ENCODE results near the gene EZH2.

The EZH2 gene

DNA sequence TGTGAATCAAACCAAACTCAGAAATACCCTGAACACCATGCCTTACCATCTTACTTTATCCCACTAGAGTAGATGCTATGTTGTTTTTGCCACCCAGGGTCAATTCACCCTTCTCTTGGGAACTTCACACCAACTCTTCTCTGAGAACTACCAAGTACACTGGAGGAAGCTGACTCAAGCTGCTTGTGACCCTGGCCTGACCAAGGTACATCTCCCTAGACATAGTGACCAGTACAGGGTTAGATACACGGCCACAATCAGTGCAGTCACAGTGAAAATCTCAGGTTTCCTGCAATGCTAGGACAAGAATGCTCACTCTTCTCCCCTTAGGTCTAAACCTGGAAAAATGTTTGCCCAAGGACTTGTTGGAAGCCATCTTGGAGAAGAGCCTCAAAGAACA, 31.8 kb downstream of the EZH2 start:
- no peak for DNase-seq

DNA sequence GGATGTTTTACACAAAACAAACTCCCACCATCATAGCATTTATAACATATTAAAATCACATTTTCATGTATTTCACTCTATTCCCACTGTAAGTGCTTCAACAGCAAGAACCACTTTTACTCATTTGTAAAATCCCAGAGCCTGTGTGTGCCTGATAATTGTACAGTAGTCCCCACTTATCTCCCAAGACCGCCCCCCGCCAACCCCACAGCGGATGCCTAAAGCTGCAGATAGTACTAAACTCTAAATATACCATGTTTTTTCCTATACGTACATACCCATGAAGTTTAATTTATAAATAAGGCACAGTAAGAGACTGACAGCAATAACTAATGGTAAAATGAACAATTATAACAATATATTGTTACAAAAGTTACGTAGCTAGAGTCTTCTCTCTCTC, 33.5 kb downstream of the EZH2 start:
- DNase-seq: no peak

DNA sequence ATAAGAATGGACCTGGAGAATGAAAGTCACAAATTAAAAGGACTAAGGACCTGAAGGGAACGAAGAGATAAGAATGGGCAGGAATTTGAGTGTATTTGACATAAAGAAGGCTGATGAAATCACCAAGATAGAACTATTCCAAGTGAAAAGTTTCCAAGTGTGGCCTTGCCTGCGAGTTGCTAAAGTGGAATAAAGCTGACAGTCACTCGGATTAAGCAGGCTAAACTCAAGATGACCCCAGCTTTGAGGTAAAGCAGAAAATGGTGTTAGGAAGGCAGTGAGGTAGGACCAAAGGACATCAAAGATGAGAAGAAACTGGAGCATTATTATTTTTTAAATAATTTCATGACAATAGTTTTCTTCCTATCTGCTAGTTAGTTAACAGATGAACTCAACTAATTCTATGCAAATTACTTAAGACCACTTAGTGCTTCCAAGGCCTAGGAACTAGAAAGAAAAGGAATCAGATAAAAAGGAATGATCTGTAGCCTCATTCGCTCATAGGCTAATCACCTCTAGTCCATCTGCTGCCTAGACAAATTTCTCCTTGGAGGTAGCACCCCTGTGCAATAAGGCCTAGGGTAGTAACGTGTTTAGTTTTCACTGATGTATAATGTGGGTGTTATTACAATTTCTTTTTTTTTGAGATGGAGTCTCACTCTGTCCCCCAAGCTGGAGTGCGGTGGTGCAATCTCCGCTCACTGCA, 34.5 kb downstream of the EZH2 start:
- no peak for DNase-seq

DNA sequence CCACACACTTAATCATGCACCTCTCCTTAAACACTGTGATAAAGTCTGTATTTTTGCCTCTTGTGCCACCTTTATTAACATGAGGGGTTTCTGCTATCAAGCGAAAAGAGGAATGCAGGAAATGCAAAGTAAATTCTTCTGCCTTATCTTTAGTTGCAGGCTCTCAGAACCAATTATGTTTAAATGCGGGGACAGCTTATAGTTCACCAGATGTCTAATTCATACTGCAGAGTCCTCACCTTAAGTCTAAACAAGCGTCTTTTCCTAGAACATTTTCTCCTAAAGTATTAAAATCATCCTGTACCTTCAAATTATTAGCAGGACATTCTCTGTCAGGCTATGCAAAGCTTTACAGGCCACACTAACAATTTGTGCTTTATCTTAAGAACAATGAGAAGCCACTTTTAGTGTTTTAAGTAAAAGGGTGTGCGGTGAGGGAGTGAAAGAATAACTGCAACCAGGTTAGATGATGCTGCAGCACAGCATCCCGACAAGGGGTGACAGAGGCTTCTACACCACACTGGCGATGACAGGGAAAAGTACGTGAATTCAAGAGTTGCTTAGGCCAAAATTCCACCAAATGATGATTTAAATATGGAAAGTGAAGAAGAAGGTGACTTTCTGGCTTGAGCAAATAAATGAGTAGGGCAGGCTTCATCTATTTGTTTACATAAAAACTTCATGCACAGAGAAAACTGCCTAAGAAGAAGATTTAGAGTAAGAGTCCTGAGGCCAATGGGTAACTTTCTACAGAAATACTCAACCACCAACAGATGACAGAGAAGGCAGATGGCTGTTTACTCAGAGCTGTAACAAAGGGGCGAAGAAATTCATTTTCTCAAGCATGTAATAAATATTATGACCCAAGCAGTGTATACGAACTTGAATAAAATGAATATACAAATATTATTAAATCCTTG, 36.0 kb downstream of the EZH2 start:
- DNase-seq: no peak

DNA sequence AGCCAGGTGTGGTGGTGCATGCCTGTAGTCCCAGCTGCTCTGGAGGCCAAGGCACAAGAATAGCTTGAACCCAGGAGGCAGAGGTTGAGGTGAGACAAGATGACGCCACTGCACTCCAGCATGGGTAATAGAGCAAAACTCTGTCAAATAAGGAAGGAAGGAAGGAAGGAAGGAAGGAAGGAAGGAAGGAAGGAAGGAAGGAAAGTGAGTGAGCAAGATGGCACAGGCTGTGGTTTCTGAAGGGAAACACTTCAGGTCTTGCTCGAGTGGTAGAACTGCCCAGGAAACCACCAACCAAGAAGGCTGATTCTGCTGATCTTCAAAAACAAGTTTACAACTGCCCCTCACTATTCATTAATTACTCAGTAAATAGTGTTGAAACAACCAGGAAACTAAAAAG, 45.2 kb downstream of the EZH2 start:
- DNase-seq: peak; percentile 54

DNA sequence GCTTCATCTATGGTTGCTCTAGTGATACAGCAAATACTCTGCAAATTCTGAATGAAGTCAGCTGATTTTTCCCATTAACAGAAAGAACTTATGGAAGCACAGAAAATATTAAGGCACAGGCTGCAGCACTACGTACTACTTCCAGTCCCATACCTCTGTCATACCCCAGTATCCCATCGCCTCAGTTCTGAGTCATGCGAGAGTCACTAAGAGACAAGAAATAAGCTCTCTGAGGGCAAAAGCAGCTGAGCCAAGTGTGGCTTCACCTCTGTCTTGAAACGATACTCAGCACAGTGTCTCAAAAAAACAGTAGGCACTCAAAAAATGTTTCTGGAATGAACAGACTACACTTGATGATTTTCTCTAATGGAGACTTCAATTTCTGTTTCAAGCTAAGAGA, 48.2 kb downstream of the EZH2 start:
- no peak for DNase-seq

DNA sequence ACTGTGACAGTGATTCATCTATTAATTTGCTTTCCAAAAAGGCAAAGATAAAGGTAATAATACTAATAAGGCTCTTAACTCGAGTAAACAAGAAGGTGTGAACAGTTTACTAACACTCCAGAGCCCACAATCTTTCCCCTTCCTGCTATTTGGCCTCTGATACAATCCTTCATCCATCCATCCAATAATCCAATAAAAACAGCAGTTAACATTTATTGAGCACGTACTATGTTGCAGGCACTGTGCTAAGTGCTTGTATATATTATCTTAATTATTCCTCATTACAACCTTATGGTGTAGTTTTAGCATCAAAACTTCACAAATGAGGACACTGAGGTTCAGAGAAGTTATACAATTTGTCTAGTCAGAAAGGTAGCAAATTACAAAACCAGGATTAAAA, 49.5 kb downstream of the EZH2 start:
- DNase-seq: no peak

DNA sequence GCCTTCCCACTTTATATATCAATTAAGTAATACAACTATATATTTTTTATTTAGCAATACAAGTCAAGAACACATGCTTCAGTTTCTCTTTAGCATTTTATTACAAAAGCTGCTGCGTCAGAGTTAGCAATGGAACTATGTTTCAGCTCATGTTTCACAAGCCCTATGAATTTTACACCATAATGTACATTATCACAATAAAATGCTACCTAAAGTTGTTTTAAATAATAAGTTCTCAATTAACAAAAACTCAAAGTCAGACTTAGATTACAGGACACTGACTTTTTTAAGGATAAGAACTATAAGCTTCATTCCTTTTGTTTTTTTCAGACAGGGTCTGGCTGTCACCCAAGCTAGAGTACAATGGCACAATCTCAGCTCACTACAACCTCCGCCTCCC, 52.3 kb downstream of the EZH2 start:
- DNase-seq: no peak

DNA sequence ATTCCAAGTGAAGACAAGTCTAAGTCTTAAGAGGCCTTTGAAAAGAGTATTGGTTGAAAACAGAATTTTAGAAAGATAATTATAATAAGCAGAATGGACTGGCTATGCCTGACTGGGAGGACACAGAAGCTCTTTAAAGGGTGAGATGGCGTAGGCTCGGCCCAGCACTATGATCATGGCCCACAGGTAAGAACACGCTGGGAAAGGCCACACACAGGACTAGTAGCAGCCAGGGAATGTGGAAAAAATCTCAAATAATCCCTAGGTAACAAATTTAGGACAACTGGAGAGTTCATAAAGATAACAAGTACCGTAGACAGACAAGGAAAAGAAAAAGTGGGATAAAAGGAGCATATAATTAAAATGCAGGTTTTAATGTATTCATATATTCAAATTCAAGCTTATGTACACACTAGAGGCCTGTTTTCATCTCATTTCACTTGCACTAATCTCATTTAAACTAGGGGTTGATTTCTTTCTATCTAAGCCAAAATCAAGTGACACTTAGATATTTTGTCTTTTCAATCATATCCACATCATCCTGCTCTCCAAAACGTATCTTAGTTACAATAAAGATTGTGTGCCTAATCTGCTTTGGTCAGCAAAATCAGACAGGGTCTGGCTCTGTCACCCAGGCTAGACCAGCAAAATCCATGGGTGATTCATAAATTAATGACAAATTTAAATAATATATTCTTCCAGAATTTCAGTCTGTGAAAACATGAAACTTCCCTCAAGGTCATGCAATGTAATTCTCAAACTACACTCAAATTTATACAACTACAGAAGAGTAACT, 53.0 kb downstream of the EZH2 start:
- DNase-seq: no peak

DNA sequence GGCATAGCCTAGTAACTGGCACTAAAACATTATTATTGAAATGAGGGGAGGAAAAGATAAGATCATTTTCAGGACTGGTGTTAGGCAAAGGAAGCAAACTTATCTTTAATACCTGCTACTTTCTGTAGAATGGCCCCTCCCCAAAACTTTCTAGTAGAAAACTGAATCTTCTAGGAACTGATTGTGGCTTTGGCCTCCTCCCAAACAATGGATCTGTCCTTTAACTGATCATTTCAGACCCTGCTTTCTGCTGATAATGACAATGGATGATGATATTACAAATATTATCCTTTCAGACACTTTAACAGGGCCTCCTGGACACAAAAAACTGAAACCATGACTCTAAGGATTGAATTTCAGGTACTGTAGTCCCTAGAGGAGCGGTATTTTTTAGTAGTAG, 55.1 kb downstream of the EZH2 start:
- DNase-seq: no peak

DNA sequence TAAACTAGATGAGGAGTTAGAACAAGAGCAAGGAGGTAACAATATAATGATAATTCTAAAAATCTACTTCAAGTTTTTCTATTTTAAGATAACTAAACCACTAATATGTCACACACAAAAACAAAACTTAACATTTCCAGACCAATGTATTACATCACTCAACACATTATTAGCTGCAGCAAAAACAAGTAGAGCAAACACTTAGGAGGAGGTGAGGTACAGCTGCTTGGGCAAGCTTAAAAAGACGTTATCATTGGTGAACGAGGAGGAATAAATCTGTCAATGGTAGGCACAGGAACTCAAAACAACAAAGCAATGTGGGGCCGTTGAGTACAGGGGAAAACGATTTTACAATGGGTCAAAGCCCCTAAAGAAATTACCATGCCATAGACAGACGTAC, 58.8 kb downstream of the EZH2 start:
- no peak for DNase-seq

DNA sequence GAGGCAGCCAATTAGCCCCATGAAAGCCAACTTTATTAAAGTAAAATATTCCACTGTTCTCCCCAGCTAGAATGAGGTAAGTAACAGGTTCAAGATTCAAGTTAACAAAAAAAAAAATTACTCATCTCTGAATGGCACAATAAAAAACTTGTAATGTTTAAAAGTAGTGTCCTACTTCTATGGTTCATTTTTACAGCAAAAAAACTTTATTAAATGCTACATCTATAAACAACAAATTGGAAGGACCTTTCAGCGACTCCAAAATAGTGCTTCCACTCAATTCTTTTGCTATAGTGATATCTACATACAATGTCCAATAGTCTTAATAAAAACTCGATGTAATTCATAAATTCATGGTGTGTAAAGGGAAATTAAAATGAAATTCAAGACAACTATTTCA, 59.2 kb downstream of the EZH2 start:
- no peak for DNase-seq

DNA sequence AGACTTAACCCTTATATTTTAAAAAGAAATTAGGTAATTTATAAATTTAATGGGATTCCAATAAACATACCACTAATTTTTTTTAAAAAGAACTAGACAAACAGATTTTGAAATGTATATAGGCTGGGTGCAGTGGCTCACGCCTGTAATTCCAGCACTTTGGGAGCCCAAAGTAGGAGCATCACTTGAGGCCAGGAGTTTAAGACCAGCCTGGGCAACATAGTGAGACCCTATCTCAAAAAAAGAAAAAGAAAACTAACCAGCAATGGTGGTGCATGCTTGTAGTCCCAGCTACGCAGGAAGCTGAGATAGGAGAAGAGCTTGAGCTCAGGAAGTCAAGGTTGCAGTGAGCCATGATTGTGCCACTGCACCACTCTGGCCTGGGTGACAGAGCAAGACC, 62.7 kb downstream of the EZH2 start:
- no peak for DNase-seq

DNA sequence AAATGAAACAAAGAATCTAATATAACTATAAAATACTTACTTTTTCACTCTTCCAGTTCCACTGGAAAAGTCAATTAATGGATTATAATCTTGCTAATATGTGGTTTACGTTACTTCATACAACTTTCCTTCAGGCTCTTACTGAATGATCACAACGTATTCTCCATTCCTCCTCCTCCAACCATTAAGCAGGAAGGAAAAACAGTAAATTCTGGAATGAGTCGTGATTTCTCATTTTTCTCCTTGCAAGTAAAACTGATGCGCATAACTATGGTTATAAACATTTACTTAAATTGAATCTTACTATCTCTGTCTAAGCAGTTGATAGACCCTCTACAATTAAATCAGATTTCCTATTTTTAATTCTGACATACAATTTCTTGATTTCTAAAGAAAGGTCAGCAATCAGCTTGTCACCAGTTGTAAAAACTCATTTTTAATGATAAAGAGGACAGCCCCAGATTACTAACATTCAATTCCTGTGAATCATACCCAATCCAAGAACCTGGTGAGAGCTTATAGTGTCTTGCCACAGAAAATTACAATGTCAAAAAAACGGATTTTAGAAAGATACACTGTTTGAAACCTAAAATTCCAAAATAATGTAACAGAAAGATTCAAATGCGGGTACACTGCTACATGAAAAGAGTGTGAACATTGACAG, 64.3 kb downstream of the EZH2 start:
- no peak for DNase-seq

DNA sequence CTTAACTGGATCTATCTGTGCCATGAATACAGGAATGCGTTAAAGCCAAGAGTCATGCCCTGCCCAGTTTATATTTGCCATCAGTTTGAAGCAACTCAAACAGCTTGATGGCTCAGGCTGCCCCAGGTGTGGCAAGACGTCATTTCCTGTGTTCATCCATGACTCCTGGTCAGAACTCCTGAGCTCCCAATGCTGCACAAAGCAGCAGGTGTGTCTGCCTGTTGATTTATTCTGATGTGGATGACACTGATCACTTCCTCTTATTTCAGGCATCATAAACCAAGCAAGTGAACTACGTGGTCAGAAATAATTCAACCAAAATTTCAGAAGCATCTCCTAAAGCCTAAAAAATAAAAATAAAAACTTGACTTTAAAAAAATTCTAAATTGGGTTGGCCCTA, 68.5 kb downstream of the EZH2 start:
- no peak for DNase-seq

DNA sequence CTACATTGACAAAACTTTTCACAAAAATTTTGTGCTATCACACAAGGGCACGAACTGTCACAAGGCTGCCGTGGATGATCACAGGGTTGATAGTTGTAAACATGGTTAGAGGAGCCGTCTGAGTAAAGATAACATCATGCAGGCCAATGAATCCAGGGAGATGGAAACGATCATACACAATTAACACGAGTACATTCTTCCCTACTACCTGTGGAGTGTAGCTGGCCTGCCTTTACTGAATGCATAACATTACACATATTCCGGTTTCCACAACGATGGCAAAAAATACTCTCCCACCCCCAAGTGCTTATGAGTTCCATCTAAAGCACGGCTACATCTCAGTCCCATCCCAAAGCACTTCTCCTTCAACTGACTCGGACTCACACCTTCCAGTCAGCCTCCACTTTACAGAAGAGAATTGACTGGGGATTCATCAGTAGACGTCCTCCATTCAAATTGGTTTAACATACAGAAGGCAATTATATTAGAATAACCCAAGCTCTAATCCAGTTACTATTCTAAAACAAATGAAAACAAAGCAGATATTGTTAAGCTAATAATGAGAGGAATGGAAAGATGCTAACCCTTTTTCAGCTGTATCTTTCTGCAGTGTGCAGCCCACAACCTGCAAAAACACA, 69.0 kb downstream of the EZH2 start:
- DNase-seq: no peak

DNA sequence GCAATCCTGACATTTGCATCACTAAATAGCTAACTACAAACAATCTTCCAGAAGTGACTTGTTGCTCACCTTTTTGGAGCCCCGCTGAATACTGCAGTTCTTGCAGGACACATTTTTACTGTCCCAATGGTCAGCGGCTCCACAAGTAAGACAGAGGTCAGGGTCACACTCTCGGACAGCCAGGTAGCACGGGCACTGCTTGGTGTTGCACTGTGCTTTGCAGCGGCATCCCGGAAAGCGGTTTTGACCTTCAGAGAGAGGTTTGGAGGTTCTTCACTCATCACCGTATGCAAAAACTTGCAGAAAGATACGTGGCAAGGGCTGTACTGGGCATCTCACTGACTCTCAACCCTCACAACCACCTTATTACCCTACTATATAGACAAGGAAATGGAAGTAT, 70.2 kb downstream of the EZH2 start:
- DNase-seq: no peak

DNA sequence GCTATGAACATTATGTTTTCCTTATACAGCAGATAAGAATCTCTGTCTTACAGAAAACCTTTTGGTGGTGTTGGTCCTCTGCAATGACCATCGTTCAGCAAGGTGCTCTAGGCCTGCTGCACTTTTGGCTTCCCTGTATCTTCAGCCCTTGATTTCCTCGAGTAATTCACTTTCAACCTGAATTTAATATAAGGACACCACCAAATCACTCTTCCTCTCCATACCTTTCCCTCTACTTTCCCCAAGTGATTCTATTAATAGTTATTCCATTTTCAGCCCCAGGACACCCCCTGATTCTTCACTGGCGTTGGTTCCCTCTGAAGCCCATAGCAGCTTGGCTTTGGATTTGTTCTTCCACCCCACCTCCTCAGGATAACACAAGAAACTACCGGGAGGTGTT, 72.2 kb downstream of the EZH2 start:
- DNase-seq: no peak

DNA sequence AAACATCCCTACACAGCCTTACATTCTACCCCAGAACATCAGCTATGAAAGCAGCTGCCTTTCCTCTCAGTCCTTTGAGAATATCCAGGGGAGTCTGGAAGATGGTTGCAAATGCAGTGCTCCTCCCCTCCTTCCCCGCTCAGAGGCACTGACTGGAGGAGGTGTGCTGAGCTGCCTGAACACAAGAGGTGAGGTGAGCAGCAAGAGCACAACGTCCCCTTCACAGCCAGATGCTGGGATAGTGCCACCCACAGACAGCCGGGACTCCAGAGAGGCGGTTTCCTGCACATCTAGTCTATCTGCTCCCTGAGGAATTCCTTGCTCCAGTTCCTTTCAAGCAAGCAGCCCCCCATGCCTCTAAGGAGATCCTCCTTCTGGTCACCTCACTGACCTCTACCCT, 74.2 kb downstream of the EZH2 start:
- DNase-seq: no peak

DNA sequence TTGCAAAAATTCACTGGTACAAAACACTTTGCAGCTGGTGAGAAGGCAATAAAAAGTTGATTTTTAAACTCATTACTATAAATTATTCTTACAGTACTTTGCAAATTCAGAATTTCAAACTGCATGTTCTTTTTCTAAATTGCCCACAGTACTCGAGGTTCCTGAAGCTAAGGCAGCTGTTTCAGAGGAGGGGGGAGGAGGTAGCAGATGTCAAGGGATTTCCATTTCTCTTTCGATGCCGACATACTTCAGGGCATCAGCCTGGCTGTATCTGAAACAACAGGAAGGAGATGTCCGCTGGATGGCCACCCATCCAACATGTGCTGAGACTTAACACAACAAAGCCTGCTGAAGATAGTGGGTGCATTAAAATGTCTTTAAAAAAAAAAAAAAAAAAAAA, 76.7 kb downstream of the EZH2 start:
- no peak for DNase-seq

DNA sequence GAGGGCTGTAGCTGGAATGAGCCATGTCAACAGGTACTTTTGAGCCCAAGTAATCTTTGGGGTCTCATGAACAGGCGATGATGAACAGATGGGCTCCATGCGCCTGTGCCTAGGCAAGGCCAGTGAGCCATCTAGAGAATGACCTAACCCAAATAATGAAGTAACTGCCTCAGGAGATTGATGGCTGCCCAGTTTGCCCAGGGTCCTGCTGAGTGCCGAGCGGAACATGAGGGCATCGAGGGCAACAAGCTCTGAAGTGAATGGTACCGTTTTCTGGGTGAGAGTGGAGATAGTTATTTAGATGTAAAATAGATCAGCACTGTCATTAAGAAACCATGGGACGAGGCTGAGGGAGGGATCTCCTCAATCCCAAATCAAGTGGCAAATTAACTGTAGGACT, 77.9 kb downstream of the EZH2 start:
- no peak for DNase-seq

DNA sequence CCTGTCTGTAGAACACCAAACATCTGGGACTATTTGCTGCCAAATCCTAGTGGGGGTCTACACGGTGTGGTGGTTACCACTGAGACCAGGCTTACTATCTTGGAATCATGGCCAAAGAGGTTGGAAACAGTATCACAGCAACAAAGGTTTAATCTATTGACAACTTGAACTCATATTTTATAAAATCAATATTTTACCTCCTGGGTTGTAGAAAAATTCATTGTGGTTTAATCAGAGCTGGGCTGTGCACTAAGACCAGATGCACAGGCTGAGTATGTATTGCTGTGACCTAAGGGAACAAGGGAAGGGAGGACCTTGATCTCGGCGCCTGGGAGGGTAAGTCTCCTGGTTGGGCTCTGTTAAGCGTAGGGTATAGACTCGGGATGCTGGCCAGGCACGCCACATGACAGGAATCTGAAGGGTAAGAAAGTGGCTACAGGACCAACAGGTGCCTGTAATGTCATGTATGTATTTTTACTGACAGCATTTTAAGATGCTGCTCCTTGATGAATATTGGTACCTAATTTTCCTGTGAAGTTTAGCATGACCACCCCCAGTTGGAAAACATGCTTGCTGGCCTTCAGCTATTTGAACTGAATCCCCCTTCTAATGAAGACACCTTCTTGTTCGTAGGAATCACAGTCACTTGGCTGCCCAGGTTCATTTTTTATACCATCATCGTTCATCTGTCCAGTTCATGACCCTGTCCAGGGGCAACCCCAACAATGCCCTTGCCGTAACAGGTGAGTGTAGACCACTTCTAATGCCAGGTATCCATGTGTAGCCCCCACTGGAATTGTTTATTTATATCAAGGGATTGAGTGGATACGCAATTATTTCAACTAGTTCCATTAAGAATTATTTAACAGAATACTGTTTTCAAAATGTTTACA, 79.5 kb downstream of the EZH2 start:
- DNase-seq: no peak
